ENCODE measurements around the gene PROSER3.
A peak's percentile ranks its signal among the peaks of the same experiment; 100 is the strongest.

The PROSER3 gene

GRCh38 chr19:35757749-35758608, at the start of gene PROSER3:
TSS of gene PROSER3 (plus strand) at chr19:35758176. CDS start at chr19:35758216, 40 bp downstream.
- DNase-seq (ENCODE audit: low spot score), result peak; percentile 100

- no peak for DNase-seq (ENCODE audit: low spot score)
Measured at GRCh38 chr19:35708391-35708790, 49.6 kb upstream of the PROSER3 start.

DNA sequence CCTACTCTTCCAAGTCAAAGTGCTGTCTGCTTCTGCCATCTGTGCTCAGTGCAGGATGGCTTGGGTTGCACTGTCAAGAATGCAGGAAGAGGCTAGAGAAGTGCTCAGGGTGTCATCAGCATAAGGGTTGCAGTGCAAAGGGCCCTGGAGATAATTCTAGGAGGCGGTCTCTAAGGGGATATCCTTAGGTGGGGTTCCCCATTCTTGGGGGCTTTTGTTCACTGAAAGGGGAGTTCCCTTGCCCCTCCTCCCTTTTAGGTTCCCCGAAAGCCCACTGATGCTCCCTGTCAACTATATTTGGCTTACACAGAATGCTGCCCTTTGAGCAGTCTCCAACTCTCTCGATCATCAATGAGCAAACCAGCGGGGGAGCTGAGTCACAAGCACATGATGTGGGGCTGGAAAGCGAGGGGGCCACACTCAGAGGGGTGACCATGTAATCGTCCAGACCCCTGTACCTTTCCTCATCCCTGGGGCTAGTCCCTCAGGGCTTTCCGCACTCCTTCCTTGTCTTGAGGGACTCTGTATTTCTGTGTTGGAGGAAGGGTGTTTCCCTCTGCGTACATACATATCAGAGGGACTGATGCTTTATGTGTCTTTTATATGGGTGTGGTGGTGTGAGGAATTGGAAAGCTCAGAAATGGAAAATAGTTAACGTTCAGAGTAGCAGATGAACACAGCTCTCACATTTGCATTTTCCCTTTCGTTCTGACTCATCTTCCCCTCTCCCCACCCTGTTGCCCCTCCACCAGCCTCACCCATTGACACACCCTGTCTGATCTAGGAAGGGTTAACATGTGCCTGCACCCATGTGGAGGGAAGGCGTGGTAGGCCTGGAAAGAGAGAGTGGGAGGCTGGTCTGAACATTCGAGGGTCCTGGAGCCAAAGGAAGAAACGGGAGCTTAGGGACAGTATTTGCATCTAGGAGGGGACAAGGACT, 46.9 kb upstream of the PROSER3 start:
- no peak for DNase-seq (ENCODE audit: low spot score)

- no peak for DNase-seq (ENCODE audit: low spot score)
Measured at GRCh38 chr19:35712567-35713505, 45.1 kb upstream of the PROSER3 start.

GRCh38 chr19:35713506-35713850, 44.5 kb upstream of the PROSER3 start:
- no peak for DNase-seq (ENCODE audit: low spot score)

GRCh38 chr19:35713904-35714495, 44.0 kb upstream of the PROSER3 start:
- no peak for DNase-seq (ENCODE audit: low spot score)

GRCh38 chr19:35714601-35715354, 43.2 kb upstream of the PROSER3 start:
- peak; percentile 72 for DNase-seq (ENCODE audit: low spot score)

- no peak for DNase-seq (ENCODE audit: low spot score)
Measured at GRCh38 chr19:35715355-35715809, 42.6 kb upstream of the PROSER3 start.

- DNase-seq (ENCODE audit: low spot score), result peak; percentile 79
Measured at GRCh38 chr19:35715981-35716800, 41.8 kb upstream of the PROSER3 start.

DNA sequence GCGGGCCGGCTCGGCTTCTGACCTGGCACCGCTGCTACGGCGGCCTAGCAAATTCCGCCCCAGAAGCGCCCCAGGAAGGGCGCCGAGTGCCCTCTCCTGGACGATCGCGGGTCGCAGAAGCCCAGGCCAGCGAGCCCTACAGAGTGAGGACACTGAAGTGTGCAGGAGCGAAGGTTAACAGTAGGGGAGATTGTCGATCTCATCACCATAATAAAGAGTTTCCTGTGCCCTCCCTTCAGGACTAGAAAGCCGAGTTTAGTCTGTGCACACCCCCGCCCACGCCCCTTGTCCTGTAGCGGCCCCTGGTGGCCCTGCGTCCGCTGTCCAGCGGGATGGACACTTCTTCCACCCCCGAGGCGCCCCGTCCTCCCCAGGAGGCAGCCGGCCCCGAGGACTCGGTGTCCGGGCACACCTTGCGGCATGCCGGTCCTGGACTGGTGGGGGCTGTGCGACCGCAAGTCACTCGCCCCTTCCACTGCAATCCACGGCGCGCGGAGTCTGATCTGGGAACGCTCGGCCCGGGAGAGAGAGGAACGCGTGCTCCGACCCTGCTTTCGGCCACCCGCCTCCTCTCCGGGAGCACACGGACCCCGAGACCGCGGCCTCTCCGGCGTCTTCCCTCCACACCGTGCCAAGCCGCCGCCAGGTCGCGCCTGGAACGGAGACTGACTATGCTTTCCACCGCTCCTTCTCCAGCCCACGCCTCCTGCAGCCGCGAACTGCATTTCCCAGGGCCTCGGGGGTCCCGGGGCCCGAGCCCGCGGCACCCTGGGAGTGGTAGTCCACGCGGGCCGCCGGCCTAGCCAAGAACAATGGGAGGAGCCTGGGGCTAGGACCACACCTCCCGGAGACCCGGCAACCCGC, 40.9 kb upstream of the PROSER3 start:
- peak; percentile 100 for DNase-seq (ENCODE audit: low spot score)

DNA sequence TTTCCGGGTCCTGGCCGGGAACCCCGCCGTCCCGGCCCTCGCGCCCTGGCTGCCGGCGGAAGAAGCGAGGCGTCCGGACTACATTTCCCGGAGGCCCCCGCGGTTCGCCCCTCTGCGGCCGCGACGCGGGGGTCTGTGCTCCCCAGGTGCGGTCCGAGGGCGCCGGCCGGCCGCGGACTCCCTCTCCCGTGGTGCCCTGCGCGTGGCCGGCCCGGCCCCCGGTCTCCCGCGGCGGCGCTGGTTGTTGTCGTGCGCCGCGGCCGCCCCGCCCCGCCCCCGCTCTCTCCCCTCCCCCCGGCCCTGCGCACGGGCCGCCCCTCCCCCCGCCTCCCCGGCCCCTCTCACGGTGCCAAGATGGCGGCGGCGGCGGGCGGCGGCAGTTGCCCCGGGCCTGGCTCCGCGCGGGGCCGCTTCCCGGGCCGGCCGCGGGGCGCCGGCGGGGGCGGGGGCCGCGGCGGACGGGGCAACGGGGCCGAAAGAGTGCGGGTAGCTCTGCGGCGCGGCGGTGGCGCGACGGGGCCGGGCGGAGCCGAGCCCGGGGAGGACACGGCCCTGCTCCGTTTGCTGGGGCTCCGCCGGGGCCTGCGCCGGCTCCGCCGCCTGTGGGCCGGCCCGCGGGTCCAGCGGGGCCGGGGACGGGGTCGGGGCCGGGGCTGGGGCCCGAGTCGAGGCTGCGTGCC, 40.2 kb upstream of the PROSER3 start, which contains the start of gene KMT2B:
Gene KMT2B (plus strand): TSS at position 339 of the 680 bp plus-strand sequence. CDS start 16 bp downstream, at position 355.
- no peak for DNase-seq (ENCODE audit: low spot score)

DNA sequence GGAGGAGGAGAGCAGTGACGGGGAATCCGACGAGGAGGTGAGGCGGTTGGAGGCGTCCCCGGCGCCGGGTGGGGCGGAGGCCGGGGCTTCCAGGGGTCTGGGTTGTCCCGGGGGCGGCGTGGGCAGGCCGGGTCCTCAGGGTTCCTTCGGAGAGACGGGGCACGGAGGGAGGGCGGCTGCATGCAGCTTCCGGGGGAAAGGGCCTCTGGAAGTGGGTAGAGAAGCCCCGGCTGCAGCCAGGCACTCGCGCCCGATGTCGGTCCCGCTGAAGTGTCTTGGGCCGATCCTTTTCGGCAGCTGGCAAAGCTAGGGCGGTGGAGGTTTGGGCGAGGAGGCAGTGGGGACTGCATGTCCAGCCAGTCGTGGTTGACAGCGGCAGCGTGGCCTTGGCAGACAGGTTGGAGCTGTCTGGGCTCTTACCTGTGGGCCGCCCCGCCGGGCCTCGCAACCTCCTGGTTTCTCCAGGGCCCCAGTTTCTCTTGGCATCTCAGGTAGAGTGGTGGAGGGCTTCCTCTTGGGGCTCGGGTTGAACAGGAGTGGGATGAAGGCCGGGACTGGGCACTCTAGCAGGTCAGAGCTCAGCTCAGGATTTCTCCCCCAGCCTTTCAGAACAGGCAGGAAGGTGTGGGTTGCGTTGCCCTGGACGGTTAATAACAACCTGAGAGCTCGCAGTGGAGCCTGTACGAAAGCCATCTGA, 39.5 kb upstream of the PROSER3 start:
- DNase-seq (ENCODE audit: low spot score), result peak; percentile 52

- DNase-seq (ENCODE audit: low spot score), result no peak
Measured at GRCh38 chr19:35719402-35720162, 38.4 kb upstream of the PROSER3 start.

DNA sequence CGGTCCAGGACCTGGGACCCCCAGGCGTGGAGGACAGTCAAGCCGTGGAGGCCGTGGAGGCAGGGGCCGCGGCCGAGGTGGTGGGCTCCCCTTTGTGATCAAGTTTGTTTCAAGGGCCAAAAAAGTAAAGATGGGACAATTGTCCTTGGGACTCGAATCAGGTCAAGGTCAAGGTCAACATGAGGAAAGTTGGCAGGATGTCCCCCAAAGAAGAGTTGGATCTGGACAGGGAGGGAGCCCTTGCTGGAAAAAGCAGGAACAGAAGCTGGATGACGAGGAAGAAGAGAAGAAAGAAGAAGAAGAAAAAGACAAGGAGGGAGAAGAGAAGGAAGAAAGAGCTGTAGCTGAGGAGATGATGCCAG, 37.8 kb upstream of the PROSER3 start:
- DNase-seq (ENCODE audit: low spot score), result no peak

- DNase-seq (ENCODE audit: low spot score), result no peak
Measured at GRCh38 chr19:35720648-35721047, 37.3 kb upstream of the PROSER3 start.

DNA sequence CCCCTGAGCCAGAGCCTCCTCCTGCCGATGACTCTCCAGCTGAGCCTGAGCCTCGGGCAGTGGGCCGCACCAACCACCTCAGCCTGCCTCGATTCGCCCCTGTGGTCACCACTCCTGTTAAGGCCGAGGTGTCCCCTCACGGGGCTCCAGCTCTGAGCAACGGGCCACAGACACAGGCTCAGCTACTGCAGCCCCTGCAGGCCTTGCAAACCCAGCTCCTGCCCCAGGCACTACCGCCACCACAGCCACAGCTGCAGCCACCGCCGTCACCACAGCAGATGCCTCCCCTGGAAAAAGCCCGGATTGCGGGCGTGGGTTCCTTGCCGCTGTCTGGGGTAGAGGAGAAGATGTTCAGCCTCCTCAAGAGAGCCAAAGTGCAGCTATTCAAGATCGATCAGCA, 36.6 kb upstream of the PROSER3 start:
- no peak for DNase-seq (ENCODE audit: low spot score)

DNA sequence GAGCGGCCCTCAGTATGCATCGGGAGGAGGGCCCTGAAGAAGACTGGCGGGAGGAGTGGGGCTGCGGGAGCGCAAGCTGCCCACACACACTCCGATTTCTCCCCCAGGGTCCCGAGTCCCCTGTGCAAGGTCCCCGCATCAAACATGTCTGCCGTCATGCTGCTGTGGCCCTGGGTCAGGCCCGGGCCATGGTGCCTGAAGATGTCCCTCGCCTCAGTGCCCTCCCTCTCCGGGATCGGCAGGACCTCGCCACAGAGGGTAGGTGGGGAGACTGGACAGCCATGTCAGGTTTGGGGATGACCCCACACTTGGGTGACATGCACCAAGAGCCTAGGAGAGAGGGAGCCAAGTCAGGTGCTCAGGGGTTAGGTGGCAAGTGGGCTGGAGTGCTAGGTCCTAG, 35.5 kb upstream of the PROSER3 start:
- DNase-seq (ENCODE audit: low spot score), result no peak

All from HuH-7 (cell line).